ENCODE results near the gene MTO1.
A peak's percentile ranks its signal among the peaks of the same experiment; 100 is the strongest.
"Not testable (repeated sequence)": the region's sequence is repeated elsewhere in the genome, so short reads cannot be mapped to it uniquely, and the experiment has no call there.

Gene MTO1

DNA sequence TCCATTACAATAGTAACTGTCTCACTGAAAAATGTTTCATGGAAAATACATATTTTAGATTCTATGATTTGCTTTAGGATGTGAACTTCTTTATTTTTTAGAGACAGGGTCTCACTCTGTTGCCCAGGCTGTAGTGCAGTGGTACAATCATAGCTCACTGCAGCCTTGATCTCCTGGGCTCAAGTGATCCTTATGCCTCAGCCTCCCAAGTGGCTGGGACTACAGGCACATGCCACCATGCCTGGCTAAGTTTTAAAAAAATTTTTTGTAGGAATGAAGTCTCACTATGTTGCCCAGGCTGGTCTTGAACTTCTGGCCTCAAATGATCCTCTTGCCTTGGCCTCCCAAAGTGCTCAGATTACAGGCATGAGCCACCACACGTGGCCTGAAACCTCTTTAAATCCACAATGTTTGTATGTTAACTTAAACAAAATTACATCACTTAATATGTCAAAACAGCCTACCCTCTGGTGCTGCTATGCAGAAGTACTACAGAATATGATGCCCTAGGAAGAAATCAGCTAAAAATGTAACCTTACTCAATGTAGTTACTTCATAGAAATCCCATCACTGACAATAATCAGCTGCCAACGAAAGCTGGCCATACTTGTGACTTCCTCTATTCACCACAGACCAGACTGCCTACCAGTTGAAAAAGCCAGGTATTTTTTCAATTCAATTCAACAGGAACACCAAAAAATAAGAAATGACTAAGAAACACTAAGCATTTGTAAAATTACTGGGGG is 41.7 kb downstream of the MTO1 start:
- Histone ChIP-seq H3K9ac (ENCODE audit: low read length) (no peak overlapping the region), H3F3A (ENCODE audit: insufficient read depth) (peaks cover 22% of the 10 kb centered on the region), H3K79me2 (ENCODE audit: insufficient read depth, low read length) (no peaks in the 10 kb centered on the region), H3K36me3 (ENCODE audit: low read length) (peaks cover 29% of the 10 kb centered on the region), H3K4me3 (ENCODE audit: insufficient read depth, low read length, poor library complexity, severe bottlenecking) (no peak overlapping the region), H2AFZ (ENCODE audit: low read depth, low read length, severe bottlenecking) (no peak overlapping the region), H3K9me3 (ENCODE audit: insufficient read depth, low read length) (no peaks in the 10 kb centered on the region), H3K27ac (ENCODE audit: low read depth, low read length) (peak overlapping the region; percentile 25; the same call in 1 of the 2 replicates), H3K9me2 (replicated peaks; ENCODE audit: insufficient read depth, low read length) (no peaks in the 10 kb centered on the region), H3K27me3 (ENCODE audit: low read length) (no peaks in the 10 kb centered on the region), H4K20me1 (ENCODE audit: low read depth, low read length) (no peaks in the 10 kb centered on the region), H3K4me2 (ENCODE audit: low read depth, low read length, poor library complexity, severe bottlenecking) (no peak overlapping the region)
- TF ChIP-seq EZH2phosphoT487 (conservative IDR thresholded peaks at IDR 0.05; ENCODE audit: low read length): no peak
- TF ChIP-seq, protein P1, sequence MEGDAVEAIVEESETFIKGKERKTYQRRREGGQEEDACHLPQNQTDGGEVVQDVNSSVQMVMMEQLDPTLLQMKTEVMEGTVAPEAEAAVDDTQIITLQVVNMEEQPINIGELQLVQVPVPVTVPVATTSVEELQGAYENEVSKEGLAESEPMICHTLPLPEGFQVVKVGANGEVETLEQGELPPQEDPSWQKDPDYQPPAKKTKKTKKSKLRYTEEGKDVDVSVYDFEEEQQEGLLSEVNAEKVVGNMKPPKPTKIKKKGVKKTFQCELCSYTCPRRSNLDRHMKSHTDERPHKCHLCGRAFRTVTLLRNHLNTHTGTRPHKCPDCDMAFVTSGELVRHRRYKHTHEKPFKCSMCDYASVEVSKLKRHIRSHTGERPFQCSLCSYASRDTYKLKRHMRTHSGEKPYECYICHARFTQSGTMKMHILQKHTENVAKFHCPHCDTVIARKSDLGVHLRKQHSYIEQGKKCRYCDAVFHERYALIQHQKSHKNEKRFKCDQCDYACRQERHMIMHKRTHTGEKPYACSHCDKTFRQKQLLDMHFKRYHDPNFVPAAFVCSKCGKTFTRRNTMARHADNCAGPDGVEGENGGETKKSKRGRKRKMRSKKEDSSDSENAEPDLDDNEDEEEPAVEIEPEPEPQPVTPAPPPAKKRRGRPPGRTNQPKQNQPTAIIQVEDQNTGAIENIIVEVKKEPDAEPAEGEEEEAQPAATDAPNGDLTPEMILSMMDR (IDR thresholded peaks at IDR 0.05; ENCODE audit: insufficient read depth, low read length, poor library complexity, severe bottlenecking): no peak

DNA sequence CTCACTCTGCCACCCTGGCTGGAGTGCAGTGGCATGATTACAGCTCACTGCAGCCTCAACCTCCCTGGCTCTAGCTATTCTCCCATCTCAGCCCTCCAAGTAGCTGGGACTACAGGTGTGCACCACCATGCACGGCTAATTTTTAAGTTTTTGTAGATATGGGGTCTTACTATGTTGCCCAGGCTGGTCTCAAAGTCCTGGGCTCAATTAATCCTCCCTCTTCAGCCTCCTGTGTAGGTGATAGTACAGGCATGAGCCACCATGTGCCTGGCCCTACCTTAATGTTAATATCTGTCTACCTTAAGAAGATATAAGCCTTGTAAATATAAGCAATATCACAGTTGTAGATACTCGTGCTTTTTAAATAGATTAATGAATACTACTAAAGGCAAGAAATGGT is 42.6 kb downstream of the MTO1 start:
- H3K9ac ChIP-seq (ENCODE audit: low read length): no peak overlapping the region
- no peak overlapping the region for H3K27ac ChIP-seq (ENCODE audit: low read depth, low read length)
- no peaks in the 10 kb centered on the region for H3K27me3 ChIP-seq (ENCODE audit: low read length)
- H3K79me2 ChIP-seq (ENCODE audit: insufficient read depth, low read length): no peaks in the 10 kb centered on the region
- H3K9me2 ChIP-seq (replicated peaks; ENCODE audit: insufficient read depth, low read length): no peaks in the 10 kb centered on the region
- no peak for TF ChIP-seq EZH2phosphoT487 (conservative IDR thresholded peaks at IDR 0.05; ENCODE audit: low read length)
- TF ChIP-seq, protein P1 (IDR thresholded peaks at IDR 0.05; ENCODE audit: insufficient read depth, low read length, poor library complexity, severe bottlenecking): no peak
- H2AFZ ChIP-seq (ENCODE audit: low read depth, low read length, severe bottlenecking): no peak overlapping the region
- H3K4me2 ChIP-seq (ENCODE audit: low read depth, low read length, poor library complexity, severe bottlenecking): no peak overlapping the region
- no peaks in the 10 kb centered on the region for H3K9me3 ChIP-seq (ENCODE audit: insufficient read depth, low read length)
- no peaks in the 10 kb centered on the region for H4K20me1 ChIP-seq (ENCODE audit: low read depth, low read length)
- H3K4me3 ChIP-seq (ENCODE audit: insufficient read depth, low read length, poor library complexity, severe bottlenecking): no peak overlapping the region
- H3K36me3 ChIP-seq (ENCODE audit: low read length): peaks cover 27% of the 10 kb centered on the region
- H3F3A ChIP-seq (ENCODE audit: insufficient read depth): peaks cover 32% of the 10 kb centered on the region

DNA sequence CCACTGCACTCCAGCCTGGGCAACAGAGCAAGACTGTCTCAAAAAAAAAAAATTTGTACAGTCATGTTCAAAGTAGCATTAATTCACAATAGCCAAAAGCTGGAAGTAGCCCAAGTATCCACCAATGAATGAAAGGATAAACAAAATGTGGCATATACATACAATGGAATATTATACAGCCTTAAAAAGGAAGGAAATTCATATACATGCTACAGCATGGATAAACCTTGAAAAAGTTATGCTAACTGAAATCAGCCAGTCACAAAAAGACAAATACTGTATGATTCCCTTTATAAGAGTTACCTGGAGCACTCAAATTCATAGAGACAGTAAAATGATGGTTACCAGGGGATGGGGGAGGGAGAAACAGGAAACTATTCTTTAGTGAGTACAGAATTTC is 43.6 kb downstream of the MTO1 start:
- H3K9me2 ChIP-seq (replicated peaks; ENCODE audit: insufficient read depth, low read length): no peaks in the 10 kb centered on the region
- H3K4me2 ChIP-seq (ENCODE audit: low read depth, low read length, poor library complexity, severe bottlenecking): no peak overlapping the region
- peaks cover 23% of the 10 kb centered on the region for H3K36me3 ChIP-seq (ENCODE audit: low read length)

DNA sequence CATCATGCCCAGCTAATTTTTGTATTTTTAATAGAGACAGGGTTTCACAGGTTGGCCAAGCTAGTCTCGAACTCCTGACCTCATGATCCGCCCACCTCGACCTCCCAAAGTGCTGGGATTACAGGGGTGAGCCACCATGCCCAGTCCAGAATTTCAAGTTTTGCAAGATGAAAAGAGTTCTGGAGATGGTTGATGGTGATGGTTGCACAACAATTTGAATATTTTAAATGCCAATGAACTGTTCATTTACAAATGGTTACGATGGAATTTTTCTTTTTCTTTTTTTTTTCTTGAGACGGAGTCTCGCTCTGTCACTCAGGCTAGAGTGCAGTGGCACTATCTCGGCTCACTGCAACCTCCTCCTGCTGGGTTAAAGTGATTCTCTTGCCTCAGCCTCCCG is 44.2 kb downstream of the MTO1 start:
- not testable (repeated sequence) for H3K9me3 ChIP-seq (ENCODE audit: insufficient read depth, low read length); H3K4me3 ChIP-seq (ENCODE audit: insufficient read depth, low read length, poor library complexity, severe bottlenecking); H3K27me3 ChIP-seq (ENCODE audit: low read length); H3K4me2 ChIP-seq (ENCODE audit: low read depth, low read length, poor library complexity, severe bottlenecking); H3K9me2 ChIP-seq (replicated peaks; ENCODE audit: insufficient read depth, low read length); H2AFZ ChIP-seq (ENCODE audit: low read depth, low read length, severe bottlenecking); H3K79me2 ChIP-seq (ENCODE audit: insufficient read depth, low read length); H4K20me1 ChIP-seq (ENCODE audit: low read depth, low read length); H3K9ac ChIP-seq (ENCODE audit: low read length); H3K27ac ChIP-seq (ENCODE audit: low read depth, low read length)
- Histone ChIP-seq H3K36me3 (ENCODE audit: low read length) (peaks cover 19% of the 10 kb centered on the region), H3F3A (ENCODE audit: insufficient read depth) (peaks cover 44% of the 10 kb centered on the region)

More for the DNA sequence above, 43.6 kb downstream of the MTO1 start:
- H3K9ac ChIP-seq (ENCODE audit: low read length): no peak overlapping the region
- H3F3A ChIP-seq (ENCODE audit: insufficient read depth): peaks cover 41% of the 10 kb centered on the region
- no peaks in the 10 kb centered on the region for H4K20me1 ChIP-seq (ENCODE audit: low read depth, low read length)
- H3K9me3 ChIP-seq (ENCODE audit: insufficient read depth, low read length): no peaks in the 10 kb centered on the region
- TF ChIP-seq, protein P1 (IDR thresholded peaks at IDR 0.05; ENCODE audit: insufficient read depth, low read length, poor library complexity, severe bottlenecking): no peak
- TF ChIP-seq EZH2phosphoT487 (conservative IDR thresholded peaks at IDR 0.05; ENCODE audit: low read length): no peak
- H3K27ac ChIP-seq (ENCODE audit: low read depth, low read length): no peak overlapping the region
- no peaks in the 10 kb centered on the region for H3K27me3 ChIP-seq (ENCODE audit: low read length)
- H3K79me2 ChIP-seq (ENCODE audit: insufficient read depth, low read length): no peaks in the 10 kb centered on the region
- no peak overlapping the region for H2AFZ ChIP-seq (ENCODE audit: low read depth, low read length, severe bottlenecking)
- no peak overlapping the region for H3K4me3 ChIP-seq (ENCODE audit: insufficient read depth, low read length, poor library complexity, severe bottlenecking)

Measured in SU-DHL-6 (cell line).